Hematopoietic multipotent progenitor cell (in vitro differentiated cells): ENCODE results near the gene MALL. TPM values are rescaled to one million over a fixed set of nuclear protein-coding genes. Genes with fewer than 3 reads are reported as not detected.
"Not testable (repeated sequence)": the region's sequence is repeated elsewhere in the genome, so short reads cannot be mapped to it uniquely, and the experiment has no call there.

Experiments
- DNase-seq, 3 donors: peaks; one replicate each; pipeline ENCODE4 v3.0.0-alpha.2; 2011 to 2015; ENCODE audit warnings: low read depth in 2 of 3, low spot score in 2 of 3
- total RNA-seq: library from RNA; depleted of rRNA; stranded (reverse); fragments of >200 nt; gene quantifications from one replicate; pipeline ENCODE4 v1.2.3, GENCODE V29; 2012

Gene MALL
- 1.1 TPM for total RNA-seq

DNA sequence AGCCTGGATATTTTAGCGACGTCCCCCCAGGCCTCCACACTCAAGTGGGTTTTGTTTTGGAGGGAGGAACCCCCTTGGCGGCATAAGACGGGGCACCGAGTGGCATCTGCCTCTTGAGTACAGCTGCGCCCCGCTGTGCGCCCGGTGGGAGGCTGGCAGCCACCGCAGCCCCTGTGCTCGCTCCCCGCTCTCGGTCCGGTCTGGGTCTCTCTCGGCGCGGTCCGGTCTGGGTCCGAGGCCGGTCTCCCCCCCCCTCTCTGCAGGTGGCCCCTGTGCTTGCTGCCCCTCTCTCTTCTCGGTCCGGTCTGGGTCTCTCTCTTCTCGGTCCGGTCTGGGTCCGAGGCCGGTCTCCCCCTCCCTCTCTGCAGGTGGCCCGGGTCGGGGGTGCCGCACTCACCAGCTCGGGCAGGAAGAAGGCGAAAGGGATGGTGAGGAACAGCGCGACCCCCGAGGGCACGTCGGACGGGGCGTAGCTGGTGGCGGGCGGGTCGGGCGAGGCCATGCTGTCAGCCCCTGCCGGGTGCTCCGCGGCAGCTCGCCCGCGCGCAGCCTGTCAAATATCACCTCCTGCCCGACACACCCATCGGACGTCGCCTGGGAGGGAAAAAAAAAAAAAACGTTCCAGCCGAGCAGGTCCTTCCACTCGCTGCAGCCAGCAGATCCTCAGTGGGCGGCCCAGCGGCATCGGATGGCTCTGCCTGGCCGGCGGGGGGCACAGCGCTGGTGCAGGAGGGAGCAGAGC is at the start of gene MALL:
MALL (minus strand) TSS at position 532 of the 742 bp plus-strand sequence; CDS start at position 502, 30 bp downstream.
- no peak for DNase-seq

DNA sequence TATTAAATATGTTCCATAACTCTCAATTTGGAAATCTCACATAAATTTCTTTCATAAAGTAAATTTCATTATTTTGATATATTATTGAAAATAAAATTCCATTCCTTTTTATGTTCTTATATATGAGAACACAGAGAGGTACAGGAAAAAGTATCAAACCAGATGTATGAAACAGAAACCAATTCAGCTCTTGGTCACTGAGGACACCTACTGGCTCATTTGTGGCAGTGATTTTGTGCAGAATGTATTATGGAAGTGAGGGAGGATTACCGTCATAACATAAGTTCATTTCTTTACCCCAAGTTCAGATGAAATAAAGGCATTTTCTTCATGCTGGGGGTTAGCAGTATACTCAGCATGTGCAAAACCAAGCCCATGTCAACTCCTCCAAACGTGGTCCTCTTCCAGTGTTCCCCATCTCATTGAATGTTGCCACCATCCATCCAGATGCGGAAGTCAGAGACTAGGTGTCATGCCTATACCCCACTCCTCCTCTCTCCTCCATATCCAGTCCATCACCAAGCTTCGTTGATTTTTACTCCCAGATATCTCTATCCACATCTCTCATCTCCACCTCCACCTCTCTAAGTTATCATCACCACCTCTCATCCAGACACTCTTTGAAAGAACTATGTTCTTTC is 41.7 kb upstream of the MALL start:
- DNase-seq: peak in 2 of 3 donors; percentile 42 to 72

DNA sequence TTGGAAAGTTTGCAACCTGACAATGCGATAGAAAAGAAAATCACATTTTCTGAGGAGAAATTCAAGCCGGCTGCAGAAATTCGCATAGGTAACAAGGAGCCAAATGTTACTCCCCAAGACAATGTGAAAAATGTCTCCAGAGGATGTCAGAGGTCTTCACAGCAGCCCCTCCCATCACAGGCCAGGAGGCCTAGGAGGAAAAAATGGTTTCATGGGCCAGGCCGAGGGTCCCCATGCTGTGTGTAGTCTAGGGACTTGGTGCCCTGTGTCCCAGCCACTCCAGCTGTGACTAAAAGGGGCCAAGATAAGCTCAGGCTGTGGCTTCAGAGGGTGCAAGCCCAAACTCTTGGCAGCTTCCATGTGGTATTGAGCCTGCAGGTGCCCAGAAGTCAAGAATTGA is 39.2 kb upstream of the MALL start:
- not testable (repeated sequence) for DNase-seq

DNA sequence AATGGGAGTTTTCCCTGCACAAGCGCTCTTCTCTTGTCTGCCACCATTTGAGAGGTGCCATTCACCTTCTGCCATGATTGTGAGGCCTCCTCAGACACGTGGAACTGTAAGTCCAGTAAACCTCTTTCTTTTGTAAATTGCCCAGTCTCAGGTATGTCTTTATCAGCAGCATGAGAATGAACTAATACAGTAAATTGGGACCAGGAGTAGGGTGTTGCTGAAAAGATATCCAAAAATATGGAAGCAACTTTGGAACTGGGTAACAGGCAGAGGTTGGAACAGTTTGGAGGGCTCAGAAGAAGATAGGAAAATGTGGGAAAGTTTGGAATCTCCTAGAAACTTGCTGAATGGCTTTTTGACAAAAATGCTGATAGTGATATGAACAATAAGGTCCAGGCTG is 38.6 kb upstream of the MALL start:
- not testable (repeated sequence) for DNase-seq

DNA sequence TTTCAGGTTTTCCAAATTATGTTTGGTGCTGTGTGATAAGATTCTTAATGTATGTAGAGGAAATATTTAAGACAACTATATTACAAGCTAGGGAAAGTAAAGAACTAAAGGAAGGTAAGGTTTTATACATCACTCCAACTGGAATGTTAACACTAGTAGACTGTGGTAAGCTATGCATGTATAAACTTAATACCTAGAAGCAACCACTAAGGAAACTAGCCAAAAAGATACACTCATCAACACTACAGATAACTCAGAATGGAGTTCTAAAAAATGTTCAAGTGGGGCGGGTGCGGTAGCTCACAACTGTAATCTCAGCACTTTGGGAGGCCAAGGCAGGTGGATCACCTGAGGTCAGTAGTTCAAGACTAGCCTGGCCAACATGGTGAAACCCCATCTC is 37.8 kb upstream of the MALL start:
- DNase-seq: no peak

DNA sequence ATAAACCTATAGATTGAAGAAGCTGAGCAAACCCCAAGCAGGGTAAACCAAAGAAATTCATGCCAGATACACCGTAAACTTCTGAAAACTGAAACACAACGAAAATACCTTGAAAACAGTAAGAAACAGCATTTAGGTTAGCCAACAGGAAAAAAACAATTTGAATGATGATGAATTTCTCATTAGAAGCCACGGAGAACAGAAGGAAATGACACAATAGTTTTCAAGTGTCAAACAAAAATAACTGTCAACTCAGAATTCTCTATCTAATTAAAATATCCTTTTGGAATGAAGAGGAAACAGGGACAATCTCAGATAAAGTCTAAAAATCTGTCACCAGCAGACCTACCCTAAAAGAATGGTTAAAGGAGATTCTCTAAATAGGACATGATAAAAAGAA is 37.3 kb upstream of the MALL start:
- DNase-seq: no peak

DNA sequence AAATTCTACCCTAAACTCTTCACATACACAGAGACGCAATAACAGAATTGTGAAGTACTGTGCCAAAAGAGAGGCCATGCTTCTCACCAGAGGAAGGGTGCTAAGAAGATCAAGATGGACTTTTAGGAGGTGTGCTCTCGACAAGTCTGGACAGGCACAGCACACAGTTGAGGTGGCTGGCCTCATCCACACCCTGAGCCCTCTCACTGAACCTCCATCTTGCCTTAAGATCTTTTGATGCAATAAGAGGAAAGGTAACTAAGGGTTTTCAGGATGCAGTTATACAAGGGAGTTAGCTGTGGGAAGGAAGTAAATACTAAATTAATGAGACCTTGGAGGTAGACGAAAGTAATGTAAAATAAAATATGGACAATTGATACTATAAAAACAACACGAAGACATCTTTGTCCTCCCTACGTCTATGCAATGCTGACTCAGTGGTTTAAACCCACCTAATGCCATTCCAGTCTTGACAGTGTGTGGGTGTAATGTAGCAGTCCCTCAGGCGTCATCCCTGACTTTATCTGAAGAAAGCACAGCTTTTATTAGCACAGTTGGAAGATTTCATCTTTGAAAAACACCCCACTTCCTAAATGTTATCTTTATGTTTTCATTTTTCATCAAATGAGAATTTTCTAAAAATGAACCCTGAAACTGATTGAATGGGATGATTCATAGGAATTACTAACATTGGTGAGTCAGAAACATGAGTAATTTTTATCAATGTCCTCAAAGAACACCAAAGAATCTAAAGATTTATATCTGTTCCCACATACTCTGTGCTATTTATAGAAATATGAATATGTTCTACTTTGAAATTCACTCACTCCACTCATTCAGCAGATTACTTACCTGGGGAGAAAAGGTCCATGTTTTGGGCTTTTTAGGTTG is 34.0 kb upstream of the MALL start:
- peak in 1 of 3 donors; percentile 4 for DNase-seq

DNA sequence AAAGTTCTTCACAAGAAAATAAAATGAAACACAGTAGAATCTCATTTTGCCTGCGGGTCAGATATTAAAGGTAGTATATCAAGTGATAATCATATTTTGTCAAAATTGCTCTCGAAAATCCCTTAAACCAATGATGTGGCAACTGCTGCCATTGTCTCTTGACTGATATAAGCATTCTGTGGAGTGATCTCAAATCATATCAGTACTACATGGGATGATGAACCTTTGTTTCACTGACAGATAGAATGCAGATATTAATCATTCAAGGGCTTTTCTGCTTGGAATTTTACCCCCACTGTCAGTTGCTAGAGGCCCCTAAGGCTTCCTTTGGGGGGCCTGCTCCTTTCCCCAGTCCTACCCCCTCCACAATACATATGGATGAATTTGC is 31.3 kb upstream of the MALL start:
- DNase-seq: no peak

DNA sequence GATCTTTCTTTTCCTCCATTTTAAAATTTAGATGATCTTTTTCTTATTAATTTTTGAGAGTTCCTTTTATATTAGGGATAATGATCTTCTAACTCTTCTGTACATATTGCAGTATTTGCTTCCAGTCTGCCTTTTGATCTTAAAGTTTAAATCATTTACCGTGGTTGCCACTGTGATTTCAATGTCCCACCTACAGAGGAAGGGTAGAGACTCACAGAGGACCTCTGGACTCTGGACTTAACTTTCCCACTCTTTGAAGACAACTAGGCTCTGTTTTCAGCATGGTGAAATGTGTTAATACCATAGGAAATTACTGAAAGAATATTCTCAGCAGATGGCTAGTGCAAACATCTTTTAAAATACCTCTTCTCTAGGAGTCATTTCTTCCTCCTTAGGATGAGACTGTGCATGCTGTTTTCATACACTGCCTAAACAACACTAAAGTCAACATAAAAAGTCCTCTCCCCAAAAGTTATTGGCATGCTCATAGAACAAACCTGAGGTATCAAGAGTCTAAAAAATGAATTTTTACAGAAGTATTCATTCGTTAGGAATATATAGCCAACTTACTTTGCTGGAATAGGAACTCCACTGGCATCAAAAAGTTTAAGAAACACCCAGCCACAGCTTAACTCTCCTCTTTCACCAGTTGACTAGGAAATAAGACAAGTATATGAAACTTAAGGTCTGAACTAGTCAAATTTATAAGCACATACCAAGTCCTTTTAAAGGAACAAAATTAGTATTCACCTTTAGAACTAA is 30.7 kb upstream of the MALL start:
- no peak for DNase-seq

DNA sequence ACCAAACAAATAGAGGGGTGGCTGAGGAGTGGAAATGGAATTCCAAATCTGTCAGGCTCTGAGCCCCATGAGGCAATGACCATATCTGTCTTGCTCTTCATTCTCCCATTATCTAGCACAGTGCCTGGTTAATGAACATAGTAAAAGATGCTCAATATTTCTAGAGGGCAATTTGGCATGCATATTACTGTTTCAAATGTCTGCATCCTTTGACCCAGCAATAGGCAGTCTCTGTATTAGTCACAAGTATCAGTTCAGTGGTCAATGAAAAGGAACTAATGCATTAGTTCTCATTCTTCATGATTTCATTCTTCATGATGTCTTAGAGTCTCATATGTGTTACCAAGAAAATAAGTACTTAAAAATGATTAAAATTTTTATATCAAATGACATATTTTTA is 28.4 kb upstream of the MALL start:
- DNase-seq: no peak

DNA sequence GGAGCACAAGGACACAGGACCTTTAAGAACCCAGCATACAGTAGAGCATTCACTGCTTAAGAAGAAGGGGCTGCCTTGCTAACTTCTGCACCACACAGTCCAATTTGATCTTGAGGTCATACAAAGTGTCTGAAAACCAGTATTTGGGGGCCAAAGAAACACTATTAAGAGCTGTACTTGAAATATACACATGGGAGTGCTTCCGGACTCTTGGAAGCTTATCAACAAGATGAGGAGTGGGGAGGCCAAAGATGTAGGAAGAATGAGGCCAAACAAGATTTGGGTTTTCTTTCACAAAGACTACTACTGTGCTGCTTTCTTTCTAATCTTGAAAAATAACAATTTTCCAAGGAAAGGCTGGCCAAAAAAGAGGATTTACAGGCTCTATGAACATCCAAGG is 24.8 kb upstream of the MALL start:
- DNase-seq: no peak

DNA sequence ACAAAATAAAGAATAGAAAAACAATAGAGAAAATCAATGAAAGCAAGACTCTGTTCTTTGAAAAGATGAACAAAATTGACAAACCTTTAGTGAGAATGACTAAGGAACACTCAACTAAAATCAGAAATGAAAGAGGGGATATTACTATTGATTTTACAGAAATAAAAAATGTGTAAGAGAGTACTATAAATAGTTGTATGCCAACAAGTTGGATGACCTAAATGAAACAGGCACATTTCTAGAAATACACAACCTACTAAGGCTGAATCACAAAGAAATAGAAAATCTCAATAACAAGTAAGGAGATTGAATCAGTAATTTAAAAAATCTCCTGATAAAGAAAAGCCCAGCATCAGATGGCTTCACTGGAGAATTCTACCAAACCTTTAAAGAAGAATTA is 18.4 kb upstream of the MALL start:
- no peak for DNase-seq

DNA sequence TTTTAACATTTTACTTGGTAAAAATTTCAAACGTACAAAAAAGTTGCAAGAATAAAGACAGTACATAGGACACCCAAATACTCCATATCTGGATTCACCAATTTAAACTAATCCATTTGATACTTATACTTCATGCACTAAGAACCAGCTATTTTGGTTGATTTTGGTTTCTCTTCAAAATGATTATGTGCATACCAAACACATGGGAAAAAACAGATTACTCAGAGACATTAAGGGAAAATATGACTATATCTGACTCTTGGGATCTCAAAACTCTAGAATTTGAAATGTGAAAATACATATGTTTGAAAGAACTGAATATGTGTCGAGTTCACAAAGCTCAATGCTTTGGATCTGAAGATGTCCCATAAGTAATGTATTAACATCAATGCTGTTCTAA is 15.5 kb upstream of the MALL start:
- no peak for DNase-seq

DNA sequence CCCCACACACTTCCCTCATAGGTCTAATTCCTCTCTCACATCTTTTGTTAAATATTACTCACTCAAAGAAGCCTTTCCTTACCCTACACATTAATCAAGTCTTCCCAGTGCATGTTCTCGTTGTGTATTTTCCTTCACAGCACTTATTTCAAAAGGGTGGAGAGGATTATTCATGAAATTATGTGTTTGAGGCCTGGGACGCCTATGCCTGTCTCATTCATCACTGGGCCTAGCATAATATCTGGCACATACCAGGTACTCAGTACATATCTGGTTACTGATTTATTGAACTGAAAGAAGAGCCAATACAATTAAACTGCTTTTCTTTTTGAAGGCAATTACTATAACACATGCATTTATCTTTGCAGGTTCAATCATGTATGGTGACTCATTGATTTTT is 15.1 kb upstream of the MALL start:
- no peak for DNase-seq

DNA sequence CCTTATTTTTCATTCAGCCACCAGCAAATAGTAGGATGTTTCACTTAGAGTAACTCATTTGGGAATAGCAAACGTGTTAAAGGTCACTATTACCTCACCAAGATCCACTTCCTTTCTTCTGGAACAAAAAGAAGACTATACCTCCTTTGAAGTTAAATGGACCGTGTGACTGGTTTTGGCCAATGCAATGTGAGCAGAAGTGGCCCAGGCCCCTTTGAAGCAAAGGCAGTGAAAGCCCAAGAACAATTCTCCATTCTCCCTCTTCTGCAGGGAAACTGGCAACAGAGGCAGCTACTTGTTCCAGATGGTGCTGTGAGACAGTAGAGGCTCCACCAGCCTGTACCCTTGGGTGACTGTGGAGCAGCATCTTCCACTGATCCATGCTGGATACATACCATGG is 11.3 kb upstream of the MALL start:
- DNase-seq: no peak

DNA sequence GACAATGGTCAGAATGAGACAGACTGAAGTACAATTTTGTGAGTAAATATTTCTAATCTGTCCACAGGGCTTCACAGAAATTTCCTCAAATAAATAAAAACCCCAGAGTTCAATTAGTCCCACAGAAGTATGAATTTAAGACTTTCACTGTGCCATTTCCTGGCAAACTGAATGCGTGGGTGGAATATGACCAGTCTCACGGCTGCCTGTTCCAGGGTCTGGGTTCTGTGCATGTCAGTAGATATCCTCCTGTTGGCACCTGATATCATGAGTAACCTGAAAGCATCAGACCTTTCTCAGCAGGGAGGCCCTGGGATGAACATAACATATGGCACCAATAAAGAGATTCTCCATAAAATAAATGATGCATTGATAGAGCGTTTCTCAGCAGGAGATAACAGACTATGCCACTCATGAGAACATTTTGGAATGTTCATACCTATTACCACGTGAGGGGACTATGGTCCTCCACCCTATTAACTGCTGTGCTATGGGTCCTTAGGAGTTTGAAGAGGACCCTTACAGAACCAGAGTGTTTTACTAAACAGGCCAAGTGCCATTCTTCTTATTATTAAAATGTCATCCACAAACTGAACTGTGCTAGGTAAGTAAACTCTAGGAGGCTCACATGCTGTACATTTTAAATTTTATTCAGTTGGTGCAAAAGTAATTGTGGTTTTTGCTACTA is 10.6 kb upstream of the MALL start:
- no peak for DNase-seq

DNA sequence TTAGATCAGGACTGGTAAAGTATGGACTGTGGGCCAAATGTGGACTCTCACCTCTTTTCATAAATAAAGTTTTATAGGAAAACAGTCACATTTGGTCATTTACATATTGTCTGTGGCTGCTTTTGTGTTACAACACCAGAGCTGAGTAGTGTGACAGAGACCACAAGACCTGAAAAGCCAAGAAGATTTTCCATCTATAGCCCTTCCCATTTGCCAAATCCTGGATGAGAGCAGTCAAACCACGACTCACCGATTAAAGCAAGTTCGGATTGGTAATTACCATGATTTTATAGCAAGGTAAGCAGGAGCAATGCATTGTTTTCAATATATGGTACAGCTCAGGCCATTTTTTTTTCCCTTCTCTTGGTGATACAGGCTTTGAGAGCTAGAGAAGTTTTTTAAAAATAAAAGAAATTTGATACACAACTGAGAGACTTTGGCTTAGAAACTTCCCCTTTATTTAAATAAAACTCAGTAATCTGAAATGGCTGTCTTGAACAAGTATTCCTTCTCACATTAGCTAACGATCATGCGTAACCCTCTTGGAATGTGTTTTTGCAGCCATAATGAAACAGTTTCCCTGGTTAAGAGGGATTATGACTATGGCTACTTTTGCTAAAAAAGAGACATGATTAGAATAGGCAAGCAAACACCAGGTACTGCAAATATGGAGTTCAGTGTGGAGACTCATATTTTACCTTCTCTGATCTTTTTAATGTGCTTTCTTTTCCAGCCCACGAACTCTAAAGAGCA is 9.5 kb upstream of the MALL start:
- no peak for DNase-seq

DNA sequence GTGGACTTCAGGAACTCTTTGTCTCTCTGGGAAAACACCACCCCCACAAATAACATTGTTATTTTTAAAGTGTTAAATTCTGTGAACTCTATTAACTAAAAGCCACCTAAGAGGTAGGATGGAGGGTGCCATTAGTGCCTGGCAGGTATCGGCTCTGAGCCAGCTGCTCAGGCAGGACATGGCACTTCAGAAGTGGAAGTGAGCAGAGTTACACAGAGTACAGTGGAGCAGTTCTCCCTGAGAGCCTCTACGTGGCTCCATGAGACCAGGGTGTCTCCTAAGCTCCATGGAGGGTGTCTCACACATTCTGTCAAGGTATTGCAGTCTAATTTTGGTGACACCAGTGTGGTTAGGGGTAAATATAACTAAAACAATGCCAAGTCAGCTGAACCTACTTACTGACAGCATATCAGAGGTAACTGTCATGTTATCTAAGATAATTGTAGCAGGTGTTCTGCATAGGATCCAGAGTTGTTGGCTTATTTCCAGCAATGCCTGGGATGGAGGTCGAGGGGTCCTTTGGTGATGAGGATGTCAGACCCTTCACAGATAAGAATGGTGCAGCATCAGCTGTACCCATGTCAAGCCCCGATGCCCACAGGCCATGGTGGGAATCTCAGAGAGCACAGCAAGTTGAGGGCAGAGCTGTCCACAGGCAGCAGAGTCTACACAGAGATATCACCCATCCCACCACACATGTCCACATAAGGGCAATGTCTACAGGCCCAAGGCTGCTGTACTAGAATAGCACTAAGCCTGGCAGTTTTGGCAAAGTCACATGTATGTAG is 8.6 kb upstream of the MALL start:
- no peak for DNase-seq

DNA sequence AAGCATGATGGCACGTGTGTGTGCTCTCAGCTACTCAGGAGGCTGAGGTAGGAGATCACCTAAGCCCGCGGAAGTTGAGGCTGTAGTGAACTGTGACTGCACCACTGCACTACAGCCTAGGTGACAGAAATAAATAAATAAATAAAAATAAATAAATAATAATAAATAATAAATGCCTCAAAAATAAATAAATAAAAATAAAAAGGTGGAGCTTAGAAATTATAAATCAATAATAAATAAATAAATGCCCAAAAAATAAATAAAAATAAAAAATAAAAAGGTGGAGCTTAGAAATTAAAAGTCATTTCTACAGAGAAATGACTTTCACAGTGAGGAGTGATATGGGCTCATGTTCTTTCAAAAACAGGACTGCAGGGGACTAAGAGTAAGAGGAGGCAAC is 6.0 kb upstream of the MALL start:
- DNase-seq: no peak
